ENCODE data around the gene PRDM15.
A peak's percentile ranks its signal among the peaks of the same experiment; 100 is the strongest.

PRDM15 gene

DNA sequence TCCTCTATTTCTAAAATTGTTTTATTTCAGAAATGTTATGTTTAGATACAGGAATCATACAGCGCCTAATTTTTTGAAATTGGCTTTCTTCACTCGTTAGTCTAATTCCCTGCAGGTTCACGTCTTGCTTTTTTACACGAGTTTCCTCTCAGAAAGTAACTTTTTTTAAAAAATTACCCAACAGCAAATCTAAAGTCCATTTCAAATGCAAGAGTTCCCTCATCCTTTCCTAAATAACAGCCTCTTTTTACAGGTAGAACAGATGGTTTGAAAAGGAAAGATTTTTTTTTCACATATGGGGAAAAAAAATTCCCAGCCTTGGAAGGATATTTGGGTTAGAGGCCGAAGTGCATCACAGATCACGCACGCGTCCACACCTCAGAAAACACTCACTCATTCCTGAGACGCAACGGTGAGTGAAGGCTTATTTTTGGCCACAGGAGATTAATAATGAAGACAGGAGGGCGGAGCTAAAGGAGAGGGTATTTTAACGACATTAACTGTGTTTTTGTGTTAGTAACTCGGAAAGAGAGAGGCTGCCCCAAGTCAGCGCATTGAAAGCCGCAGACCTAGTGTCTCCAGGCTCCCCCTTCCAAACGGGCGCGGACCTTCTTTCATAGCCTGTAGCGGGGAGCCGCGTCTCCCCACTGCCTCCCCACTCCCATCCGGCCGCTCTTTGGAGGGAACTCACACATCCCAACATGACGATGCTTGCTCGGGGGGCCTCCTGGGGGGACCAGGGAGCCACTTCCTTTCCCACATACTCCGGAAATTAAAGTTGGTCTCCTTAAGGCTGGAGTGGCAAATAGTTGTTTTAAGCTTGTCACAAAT is 111.3 kb downstream of the PRDM15 start:
- Histone ChIP-seq H3K4me3 (ENCODE audit: low read length in 2 of 2) (peak overlapping the region; percentile 56 to 73), H3K4me1 (ENCODE audit: control insufficient read depth in 2 of 2, insufficient read depth in 2 of 2, low read length in 2 of 2) (peaks cover 22 to 38% of the 10 kb centered on the region in 2 donors)

DNA sequence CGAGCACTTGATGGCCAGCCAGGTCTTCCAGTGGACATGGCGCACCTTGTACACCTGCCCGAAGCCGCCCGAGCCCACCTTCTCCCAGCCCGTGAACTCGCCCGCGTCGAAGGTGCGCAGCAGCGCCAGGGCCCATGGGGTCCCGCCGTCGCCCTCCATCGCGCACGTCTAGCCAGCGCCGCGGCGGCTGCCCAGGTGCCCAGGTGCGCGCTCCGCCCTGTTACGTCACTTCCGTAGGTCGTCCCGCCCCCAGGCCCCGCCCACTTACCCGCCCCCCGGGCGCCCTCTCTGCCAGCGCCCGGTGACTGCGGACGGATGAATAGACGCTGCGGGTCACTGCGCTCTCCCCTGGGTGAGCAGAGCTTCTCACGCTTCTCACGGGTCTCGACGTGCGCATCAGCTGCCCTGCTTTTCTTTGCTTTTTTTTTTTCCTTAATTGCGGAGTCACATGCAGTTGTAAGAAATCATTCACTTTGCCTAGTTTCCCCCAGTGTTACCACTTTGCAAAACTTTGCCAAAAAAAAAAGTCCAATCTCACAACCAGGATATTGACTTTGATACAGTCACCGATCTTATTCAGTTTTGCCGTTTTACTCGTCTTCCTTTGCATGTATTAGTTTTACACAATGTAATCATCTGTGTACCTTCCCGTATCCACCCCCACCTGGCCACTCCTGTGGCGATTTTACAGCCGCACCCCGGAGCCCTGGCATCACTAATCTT is 112.1 kb downstream of the PRDM15 start, which contains the start of gene RIPK4:
Gene RIPK4 (minus strand): TSS at position 170 of the 723 bp plus-strand sequence. CDS start 11 bp downstream, at position 159.
- Histone ChIP-seq H3K36me3 (ENCODE audit: control insufficient read depth in 2 of 2, insufficient read depth in 2 of 2, low read length in 2 of 2) (no peaks in the 10 kb centered on the region), H3K27me3 (ENCODE audit: control insufficient read depth in 2 of 2, insufficient read depth in 2 of 2, low read length in 2 of 2) (peaks cover 22 to 35% of the 10 kb centered on the region in 2 donors), H3K9me3 (ENCODE audit: control insufficient read depth in 2 of 2, low read length in 2 of 2) (no peaks in the 10 kb centered on the region), H3K4me1 (ENCODE audit: control insufficient read depth in 2 of 2, insufficient read depth in 2 of 2, low read length in 2 of 2) (peaks cover 25 to 38% of the 10 kb centered on the region in 2 donors), H3K27ac (ENCODE audit: low read depth in 2 of 2, low read length in 2 of 2) (peak within 1 kb of the TSS; percentile 75 to 79), H3K4me3 (ENCODE audit: low read length in 2 of 2) (peak within 1 kb of the TSS; percentile 73 to 75), H3K9ac (ENCODE audit: low read depth in 1 of 2, low read length in 2 of 2) (peak within 1 kb of the TSS; percentile 74 to 80)

More for the DNA sequence above, 111.3 kb downstream of the PRDM15 start:
- Histone ChIP-seq H3K9ac (ENCODE audit: low read depth in 1 of 2, low read length in 2 of 2) (peak overlapping the region; percentile 56 to 69), H3K27ac (ENCODE audit: low read depth in 2 of 2, low read length in 2 of 2) (peak overlapping the region; percentile 75 to 79), H3K36me3 (ENCODE audit: control insufficient read depth in 2 of 2, insufficient read depth in 2 of 2, low read length in 2 of 2) (no peaks in the 10 kb centered on the region), H3K9me3 (ENCODE audit: control insufficient read depth in 2 of 2, low read length in 2 of 2) (no peaks in the 10 kb centered on the region), H3K27me3 (ENCODE audit: control insufficient read depth in 2 of 2, insufficient read depth in 2 of 2, low read length in 2 of 2) (peaks cover 29 to 41% of the 10 kb centered on the region in 2 donors)

DNA sequence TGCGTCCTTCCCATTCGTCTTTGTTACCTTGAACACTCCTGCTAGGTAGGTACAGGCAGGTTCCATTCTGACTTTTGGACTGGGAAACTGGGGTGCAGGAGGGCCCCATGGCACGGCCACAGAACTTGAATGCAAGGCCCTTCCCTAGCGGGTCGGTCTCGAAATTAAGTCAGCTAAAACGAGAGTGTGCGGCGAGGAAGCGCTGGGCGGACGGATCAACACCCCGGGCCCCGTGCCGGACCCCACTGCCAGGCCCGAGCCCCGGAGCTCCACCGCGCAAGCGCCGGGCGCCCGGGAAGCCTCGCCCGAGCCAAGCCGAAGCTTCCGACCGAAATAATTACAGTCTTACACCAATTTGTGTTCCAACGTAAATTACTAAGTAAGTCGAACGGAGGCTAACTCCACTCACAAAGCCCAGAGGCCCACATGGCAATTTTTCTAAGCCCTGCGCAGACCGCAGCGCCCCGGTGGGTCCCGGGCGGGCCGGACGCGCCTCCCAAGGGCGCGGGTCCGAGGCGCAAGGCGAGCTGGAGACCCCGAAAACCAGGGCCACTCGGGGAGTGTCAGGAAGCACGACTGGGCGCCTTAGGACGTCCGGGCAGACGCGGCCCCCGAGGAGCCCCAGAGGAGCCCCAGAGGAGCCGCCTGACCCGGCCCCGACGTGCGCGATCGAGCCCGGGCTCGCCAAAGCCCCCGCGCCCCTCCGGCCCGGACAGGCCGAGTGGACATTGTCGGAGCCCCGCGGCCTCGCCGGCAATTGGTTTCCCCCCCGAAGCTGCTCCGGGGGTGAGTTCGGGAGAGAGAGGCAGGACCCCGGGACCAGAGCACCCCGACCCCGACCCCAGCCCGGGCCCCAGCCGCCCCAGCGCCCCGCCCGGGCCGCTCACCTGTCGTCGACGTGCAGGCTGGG is 112.9 kb downstream of the PRDM15 start:
- peak overlapping the region; percentile 67 to 75 for H3K4me3 ChIP-seq (ENCODE audit: low read length in 2 of 2)
- peaks cover 27 to 38% of the 10 kb centered on the region in 2 donors for H3K4me1 ChIP-seq (ENCODE audit: control insufficient read depth in 2 of 2, insufficient read depth in 2 of 2, low read length in 2 of 2)
- peaks cover 17 to 33% of the 10 kb centered on the region in 2 donors for H3K27me3 ChIP-seq (ENCODE audit: control insufficient read depth in 2 of 2, insufficient read depth in 2 of 2, low read length in 2 of 2)
- H3K9ac ChIP-seq (ENCODE audit: low read depth in 1 of 2, low read length in 2 of 2): peak overlapping the region; percentile 74 to 80
- H3K27ac ChIP-seq (ENCODE audit: low read depth in 2 of 2, low read length in 2 of 2): peak overlapping the region; percentile 65 to 74
- no peaks in the 10 kb centered on the region for H3K36me3 ChIP-seq (ENCODE audit: control insufficient read depth in 2 of 2, insufficient read depth in 2 of 2, low read length in 2 of 2)
- no peaks in the 10 kb centered on the region for H3K9me3 ChIP-seq (ENCODE audit: control insufficient read depth in 2 of 2, low read length in 2 of 2)

DNA sequence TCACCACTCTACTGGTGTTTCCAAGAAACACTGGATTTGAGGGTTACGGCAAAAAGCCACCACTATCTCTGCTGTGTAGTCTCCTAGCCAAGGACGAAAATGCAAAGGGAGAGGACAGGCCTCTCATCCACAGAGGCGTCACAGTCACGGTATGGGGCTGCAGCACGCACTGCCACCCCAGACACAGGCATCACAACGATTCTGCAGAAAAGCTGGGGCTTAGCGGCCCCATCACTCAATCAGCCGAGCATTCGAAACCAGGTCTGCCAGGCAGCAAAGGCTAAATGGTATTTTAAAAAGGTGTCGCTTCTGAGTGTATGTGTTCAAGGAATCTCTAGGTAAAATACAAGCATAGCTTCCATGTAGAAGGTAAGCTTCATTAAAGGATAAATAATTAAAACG is 113.7 kb downstream of the PRDM15 start:
- peaks cover 17 to 34% of the 10 kb centered on the region in 2 donors for H3K27me3 ChIP-seq (ENCODE audit: control insufficient read depth in 2 of 2, insufficient read depth in 2 of 2, low read length in 2 of 2)
- H3K9ac ChIP-seq (ENCODE audit: low read depth in 1 of 2, low read length in 2 of 2): peak overlapping the region; percentile 74 to 80
- H3K36me3 ChIP-seq (ENCODE audit: control insufficient read depth in 2 of 2, insufficient read depth in 2 of 2, low read length in 2 of 2): no peaks in the 10 kb centered on the region
- H3K9me3 ChIP-seq (ENCODE audit: control insufficient read depth in 2 of 2, low read length in 2 of 2): no peaks in the 10 kb centered on the region
- peaks cover 27 to 38% of the 10 kb centered on the region in 2 donors for H3K4me1 ChIP-seq (ENCODE audit: control insufficient read depth in 2 of 2, insufficient read depth in 2 of 2, low read length in 2 of 2)
- H3K27ac ChIP-seq (ENCODE audit: low read depth in 2 of 2, low read length in 2 of 2): no peak overlapping the region
- H3K4me3 ChIP-seq (ENCODE audit: low read length in 2 of 2): peak overlapping the region; percentile 13 to 67

DNA sequence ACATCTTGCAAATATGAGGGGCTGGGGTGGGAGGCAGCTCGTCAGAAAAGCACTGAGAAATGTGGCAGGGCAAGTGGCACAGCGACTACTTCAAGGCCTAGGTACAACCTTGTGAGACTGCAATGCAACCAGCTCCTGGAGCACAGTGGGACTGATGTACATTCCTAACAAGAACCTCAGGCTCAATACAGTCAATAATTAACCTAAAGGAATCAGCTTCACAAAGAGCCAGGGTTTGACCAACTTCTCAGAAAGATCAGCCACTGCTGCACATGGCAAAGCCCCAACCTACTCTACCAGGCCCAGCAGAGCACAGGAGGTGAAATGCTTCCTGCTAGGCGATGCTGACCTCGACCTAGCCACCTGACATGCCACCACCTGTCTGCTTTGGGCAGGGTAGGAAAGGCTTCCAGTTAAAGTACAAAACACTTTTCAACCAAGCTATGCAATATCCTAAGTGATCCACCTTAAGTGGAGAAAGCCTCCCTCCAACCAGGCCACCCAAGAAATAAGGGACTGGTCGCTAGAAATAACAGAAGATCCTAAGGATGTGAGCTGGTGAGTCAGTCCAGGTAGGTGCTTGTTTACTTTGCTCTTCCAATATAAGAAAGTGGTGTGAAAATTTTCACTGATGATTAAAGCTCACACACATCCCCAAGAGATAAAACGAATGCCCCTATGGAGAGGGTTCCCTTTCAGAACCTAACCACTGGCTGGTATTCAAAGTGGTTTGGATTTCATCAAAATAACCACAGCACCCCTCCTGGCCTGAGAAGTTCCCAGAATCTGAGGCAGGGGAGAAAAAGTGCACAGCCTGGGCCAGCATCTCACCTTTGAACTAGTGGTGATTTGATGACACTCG is 114.4 kb downstream of the PRDM15 start:
- H3K27me3 ChIP-seq (ENCODE audit: control insufficient read depth in 2 of 2, insufficient read depth in 2 of 2, low read length in 2 of 2): peaks cover 17 to 36% of the 10 kb centered on the region in 2 donors
- no peak overlapping the region for H3K27ac ChIP-seq (ENCODE audit: low read depth in 2 of 2, low read length in 2 of 2)
- no peaks in the 10 kb centered on the region for H3K36me3 ChIP-seq (ENCODE audit: control insufficient read depth in 2 of 2, insufficient read depth in 2 of 2, low read length in 2 of 2)
- H3K9me3 ChIP-seq (ENCODE audit: control insufficient read depth in 2 of 2, low read length in 2 of 2): no peaks in the 10 kb centered on the region
- peaks cover 27 to 33% of the 10 kb centered on the region in 2 donors for H3K4me1 ChIP-seq (ENCODE audit: control insufficient read depth in 2 of 2, insufficient read depth in 2 of 2, low read length in 2 of 2)
- H3K9ac ChIP-seq (ENCODE audit: low read depth in 1 of 2, low read length in 2 of 2): no peak overlapping the region
- peak overlapping the region in 1 of 2 donors; percentile 67 for H3K4me3 ChIP-seq (ENCODE audit: low read length in 2 of 2)

GRCh38 chr21:41763996-41764395 is 115.1 kb downstream of the PRDM15 start:
- H3K9ac ChIP-seq (ENCODE audit: low read depth in 1 of 2, low read length in 2 of 2): no peak overlapping the region

GRCh38 chr21:41763398-41763931 is 115.7 kb downstream of the PRDM15 start:
- Histone ChIP-seq H3K4me3 (ENCODE audit: low read length in 2 of 2) (no peak overlapping the region), H3K9ac (ENCODE audit: low read depth in 1 of 2, low read length in 2 of 2) (no peak overlapping the region), H3K36me3 (ENCODE audit: control insufficient read depth in 2 of 2, insufficient read depth in 2 of 2, low read length in 2 of 2) (no peaks in the 10 kb centered on the region), H3K27me3 (ENCODE audit: control insufficient read depth in 2 of 2, insufficient read depth in 2 of 2, low read length in 2 of 2) (peaks cover 15 to 31% of the 10 kb centered on the region in 2 donors), H3K4me1 (ENCODE audit: control insufficient read depth in 2 of 2, insufficient read depth in 2 of 2, low read length in 2 of 2) (peaks cover 17 to 22% of the 10 kb centered on the region in 2 donors), H3K9me3 (ENCODE audit: control insufficient read depth in 2 of 2, low read length in 2 of 2) (no peaks in the 10 kb centered on the region), H3K27ac (ENCODE audit: low read depth in 2 of 2, low read length in 2 of 2) (no peak overlapping the region)

More at GRCh38 chr21:41763996-41764395, 115.1 kb downstream of the PRDM15 start:
- no peaks in the 10 kb centered on the region for H3K36me3 ChIP-seq (ENCODE audit: control insufficient read depth in 2 of 2, insufficient read depth in 2 of 2, low read length in 2 of 2)
- H3K4me1 ChIP-seq (ENCODE audit: control insufficient read depth in 2 of 2, insufficient read depth in 2 of 2, low read length in 2 of 2): peaks cover 22 to 25% of the 10 kb centered on the region in 2 donors
- no peak overlapping the region for H3K4me3 ChIP-seq (ENCODE audit: low read length in 2 of 2)
- H3K27me3 ChIP-seq (ENCODE audit: control insufficient read depth in 2 of 2, insufficient read depth in 2 of 2, low read length in 2 of 2): peaks cover 17 to 35% of the 10 kb centered on the region in 2 donors
- no peaks in the 10 kb centered on the region for H3K9me3 ChIP-seq (ENCODE audit: control insufficient read depth in 2 of 2, low read length in 2 of 2)
- no peak overlapping the region for H3K27ac ChIP-seq (ENCODE audit: low read depth in 2 of 2, low read length in 2 of 2)

GRCh38 chr21:41762753-41763152 is 116.4 kb downstream of the PRDM15 start:
- H3K27me3 ChIP-seq (ENCODE audit: control insufficient read depth in 2 of 2, insufficient read depth in 2 of 2, low read length in 2 of 2): peaks cover 8 to 27% of the 10 kb centered on the region in 2 donors
- no peaks in the 10 kb centered on the region for H3K9me3 ChIP-seq (ENCODE audit: control insufficient read depth in 2 of 2, low read length in 2 of 2)
- no peak overlapping the region for H3K9ac ChIP-seq (ENCODE audit: low read depth in 1 of 2, low read length in 2 of 2)
- no peak overlapping the region for H3K27ac ChIP-seq (ENCODE audit: low read depth in 2 of 2, low read length in 2 of 2)
- H3K36me3 ChIP-seq (ENCODE audit: control insufficient read depth in 2 of 2, insufficient read depth in 2 of 2, low read length in 2 of 2): no peaks in the 10 kb centered on the region
- H3K4me3 ChIP-seq (ENCODE audit: low read length in 2 of 2): no peak overlapping the region
- peaks cover 12 to 15% of the 10 kb centered on the region in 2 donors for H3K4me1 ChIP-seq (ENCODE audit: control insufficient read depth in 2 of 2, insufficient read depth in 2 of 2, low read length in 2 of 2)
